HS-27A (cell line): ENCODE measurements around the gene COA6.
"Not testable (repeated sequence)": the region's sequence is repeated elsewhere in the genome, so short reads cannot be mapped to it uniquely, and the experiment has no call there.

Experiments used
- DNase-seq: peaks from one replicate; pipeline ENCODE4 v3.0.0-alpha.2; 2012; ENCODE audit warnings: low read depth, missing footprints

Gene COA6

GRCh38 chr1:234369784-234370183 is 3.5 kb upstream of the COA6 start:
- no peak for DNase-seq

GRCh38 chr1:234371414-234371813 is 1.8 kb upstream of the COA6 start:
- DNase-seq, result no peak

- no peak for DNase-seq
These were observed 1.1 kb upstream of the COA6 start for GRCh38 chr1:234372011-234372757.

GRCh38 chr1:234373959-234374254 is 651 bp downstream of the COA6 start:
- no peak for DNase-seq

- no peak for DNase-seq
These were observed 2.4 kb downstream of the COA6 start for GRCh38 chr1:234375672-234376071.

- not testable (repeated sequence) for DNase-seq
These were observed 6.4 kb downstream of the COA6 start for GRCh38 chr1:234379591-234380109.

- no peak for DNase-seq
These were observed 8.7 kb downstream of the COA6 start for GRCh38 chr1:234381699-234382555.

GRCh38 chr1:234386122-234386521 is 12.9 kb downstream of the COA6 start:
- no peak for DNase-seq

- no peak for DNase-seq
These were observed 14.8 kb downstream of the COA6 start for GRCh38 chr1:234388094-234388493.

- DNase-seq, result no peak
These were observed 19.9 kb downstream of the COA6 start for GRCh38 chr1:234393190-234393589.

- no peak for DNase-seq
These were observed 22.0 kb downstream of the COA6 start for GRCh38 chr1:234395297-234395696.

- DNase-seq, result no peak
These were observed 22.8 kb downstream of the COA6 start for GRCh38 chr1:234396092-234396491.

GRCh38 chr1:234396871-234397270 is 23.6 kb downstream of the COA6 start:
- DNase-seq, result no peak

- no peak for DNase-seq
These were observed 24.5 kb downstream of the COA6 start for GRCh38 chr1:234397732-234398131.

GRCh38 chr1:234398849-234399381 is 25.7 kb downstream of the COA6 start:
- DNase-seq, result no peak

- not testable (repeated sequence) for DNase-seq
These were observed 26.3 kb downstream of the COA6 start for GRCh38 chr1:234399515-234399914.

GRCh38 chr1:234400773-234401172 is 27.5 kb downstream of the COA6 start:
- no peak for DNase-seq

- no peak for DNase-seq
These were observed 28.4 kb downstream of the COA6 start for GRCh38 chr1:234401658-234402057.

GRCh38 chr1:234402939-234403338 is 29.7 kb downstream of the COA6 start:
- DNase-seq, result no peak

- no peak for DNase-seq
These were observed 32.4 kb downstream of the COA6 start for GRCh38 chr1:234405676-234406075.

GRCh38 chr1:234406871-234407270 is 33.6 kb downstream of the COA6 start:
- DNase-seq, result no peak

GRCh38 chr1:234408757-234409156 is 35.5 kb downstream of the COA6 start:
- no peak for DNase-seq

- no peak for DNase-seq
These were observed 36.1 kb downstream of the COA6 start for GRCh38 chr1:234409328-234409727.
